Loucy (cell line): ENCODE data around the gene DCAF4L1.

ENCODE experiments used
- H2AFZ ChIP-seq: fragments of 200-600 bp; sonication (generic); 2 replicates; pipeline ENCODE4 v1.6.0; 2016; ENCODE audit warnings: antibody characterized with exemption, mild to moderate bottlenecking, low read length, moderate library complexity
- H3F3A ChIP-seq: fragments of 200-600 bp; 2 replicates; pipeline ENCODE4 v1.6.0; 2016; ENCODE audit warnings: antibody characterized with exemption, low read depth, mild to moderate bottlenecking
- H3K27me3 ChIP-seq: fragments of 200-600 bp; sonication (generic); 2 replicates; pipeline ENCODE4 v1.6.1; 2014; ENCODE audit warnings: low read length, mild to moderate bottlenecking; ENCODE audit not compliant: insufficient read depth, poor library complexity, severe bottlenecking
- H3K36me3 ChIP-seq: fragments of 200-600 bp; sonication (generic); 2 replicates; pipeline ENCODE4 v1.6.1; 2016; ENCODE audit warnings: low read length; ENCODE audit not compliant: insufficient read depth
- H3K4me1 ChIP-seq: fragments of 200-600 bp; sonication (generic); 2 replicates; pipeline ENCODE4 v1.5.1; 2014; ENCODE audit warnings: low read length, mild to moderate bottlenecking; ENCODE audit not compliant: insufficient read depth, poor library complexity, severe bottlenecking
- H3K4me2 ChIP-seq: fragments of 200-600 bp; sonication (generic); 2 replicates; pipeline ENCODE4 v1.6.0; 2014; ENCODE audit warnings: antibody characterized with exemption, low read length, low read depth, mild to moderate bottlenecking; ENCODE audit not compliant: poor library complexity, severe bottlenecking
- H3K4me3 ChIP-seq: fragments of 200-600 bp; sonication (generic); 2 replicates; pipeline ENCODE4 v1.5.1; 2014; ENCODE audit warnings: low read length, mild to moderate bottlenecking, mixed read lengths; ENCODE audit not compliant: poor library complexity, severe bottlenecking
- H3K79me2 ChIP-seq: fragments of 200-600 bp; sonication (generic); 2 replicates; pipeline ENCODE4 v1.6.1; 2014; ENCODE audit warnings: low read length; ENCODE audit not compliant: insufficient read depth
- H3K9ac ChIP-seq: fragments of 200-600 bp; sonication (generic); 2 replicates; pipeline ENCODE4 v1.6.0; 2014; ENCODE audit warnings: mild to moderate bottlenecking, low read depth, low read length, moderate library complexity; ENCODE audit not compliant: poor library complexity, severe bottlenecking
- H3K9me2 ChIP-seq: fragments of 200-600 bp; sonication (generic); replicated peaks from 2 replicates; pipeline ENCODE4 v1.6.1; 2016; ENCODE audit warnings: low read depth, low read length, mixed read lengths
- H3K9me3 ChIP-seq: fragments of 200-600 bp; sonication (generic); 2 replicates; pipeline ENCODE4 v1.6.1; 2014; ENCODE audit warnings: mild to moderate bottlenecking, antibody characterized with exemption, low read length, low read depth; ENCODE audit not compliant: insufficient read depth
- H4K20me1 ChIP-seq: fragments of 200-600 bp; sonication (generic); 2 replicates; pipeline ENCODE4 v1.6.0; 2014; ENCODE audit warnings: antibody characterized with exemption, low read length, mild to moderate bottlenecking; ENCODE audit not compliant: insufficient read depth, poor library complexity, severe bottlenecking
- CTCF ChIP-seq: fragments of 200-600 bp; sonication (generic); conservative IDR thresholded peaks from 2 replicates; pipeline ENCODE4 v1.5.1; 2014; ENCODE audit warnings: mild to moderate bottlenecking, antibody characterized with exemption, low read length
- EZH2phosphoT487 ChIP-seq: fragments of 200-600 bp; IDR thresholded peaks from 2 replicates; pipeline ENCODE4 v1.6.1; 2018; ENCODE audit warnings: antibody characterized with exemption, mild to moderate bottlenecking, moderate library complexity, borderline replicate concordance

The DCAF4L1 gene

GRCh38 chr4:41964401-41964800 is 17.2 kb upstream of the DCAF4L1 start:
- Histone ChIP-seq H2AFZ (no peak overlapping the region), H3K36me3 (no peaks in the 10 kb centered on the region), H3K4me2 (no peak overlapping the region), H4K20me1 (no peaks in the 10 kb centered on the region), H3K9me2 (no peaks in the 10 kb centered on the region), H3F3A (no peaks in the 10 kb centered on the region; the same call in 1 of the 2 replicates), H3K27me3 (no peaks in the 10 kb centered on the region), H3K9ac (no peak overlapping the region), H3K79me2 (no peaks in the 10 kb centered on the region), H3K4me1 (no peaks in the 10 kb centered on the region), H3K4me3 (no peak overlapping the region), H3K9me3 (no peaks in the 10 kb centered on the region)
- TF ChIP-seq EZH2phosphoT487 (no peak), CTCF (no peak)

- TF ChIP-seq CTCF = no peak
- TF ChIP-seq EZH2phosphoT487 = no peak
- H3K4me3 ChIP-seq = no peak overlapping the region
These were observed 14.2 kb upstream of the DCAF4L1 start for GRCh38 chr4:41967392-41967791.

GRCh38 chr4:41969671-41970070 is 11.9 kb upstream of the DCAF4L1 start:
- Histone ChIP-seq H3K27me3 (no peaks in the 10 kb centered on the region), H3K79me2 (no peaks in the 10 kb centered on the region), H2AFZ (no peak overlapping the region), H4K20me1 (no peaks in the 10 kb centered on the region), H3K9me3 (no peaks in the 10 kb centered on the region), H3F3A (no peaks in the 10 kb centered on the region), H3K9me2 (no peaks in the 10 kb centered on the region), H3K4me1 (no peaks in the 10 kb centered on the region), H3K36me3 (no peaks in the 10 kb centered on the region), H3K9ac (no peak overlapping the region), H3K4me2 (no peak overlapping the region), H3K4me3 (no peak overlapping the region)
- no peak for TF ChIP-seq CTCF
- TF ChIP-seq EZH2phosphoT487 = no peak

More at GRCh38 chr4:41967392-41967791, 14.2 kb upstream of the DCAF4L1 start:
- no peaks in the 10 kb centered on the region for H3K79me2 ChIP-seq
- H2AFZ ChIP-seq = no peak overlapping the region
- H3K4me2 ChIP-seq = no peak overlapping the region
- no peaks in the 10 kb centered on the region for H3K9me3 ChIP-seq
- no peaks in the 10 kb centered on the region; the same call in 1 of the 2 replicates for H3F3A ChIP-seq
- no peak overlapping the region for H3K9ac ChIP-seq
- H4K20me1 ChIP-seq = no peaks in the 10 kb centered on the region
- no peaks in the 10 kb centered on the region for H3K36me3 ChIP-seq
- H3K4me1 ChIP-seq = no peaks in the 10 kb centered on the region
- H3K27me3 ChIP-seq = no peaks in the 10 kb centered on the region
- no peaks in the 10 kb centered on the region for H3K9me2 ChIP-seq
